Measurements from ENCODE around the gene PTPRH. TPM values are rescaled to one million over a fixed set of nuclear protein-coding genes. Genes with fewer than 3 reads are reported as not detected.
A peak's percentile ranks its signal among the peaks of the same experiment; 100 is the strongest.

Gene PTPRH
- total RNA-seq, 1 experiment from 2014 or later: 34.6 TPM

- Mint-ChIP-seq H3K9me3 (ENCODE audit: low read depth, unreplicated experiment) (no peaks in the 10 kb centered on the region), H3K4me3 (ENCODE audit: low read depth, unreplicated experiment) (no peak overlapping the region), H3K4me1 (ENCODE audit: low read depth, unreplicated experiment) (peaks cover 6% of the 10 kb centered on the region), H3K27me3 (ENCODE audit: unreplicated experiment) (peaks cover 34% of the 10 kb centered on the region), H3K27ac (ENCODE audit: unreplicated experiment) (no peak overlapping the region), H3K36me3 (ENCODE audit: insufficient read depth, unreplicated experiment) (no peaks in the 10 kb centered on the region)
- BruUV-seq (replicated peaks): no TSS peak
- DNase-seq: no peak
- intact Hi-C loops (cut with micrococcal nuclease; ENCODE audit: unreplicated experiment): no loop called here
- CTCF ChIA-PET: no interaction called here
- no peak for TF ChIP-seq CTCF (IDR thresholded peaks at IDR 0.05; ENCODE audit: unreplicated experiment)
Observed at GRCh38 chr19:55131421-55131820, 77.9 kb downstream of the PTPRH start.

Small RNA genes lying within 50 kb of the gene (microRNA-seq; reads per million reads assigned to microRNA genes)
- gene MIR6802: not detected
- gene MIR6803: 4.2 reads per million, percentile 9 among the genes with 10 or more reads in this experiment
- gene MIR6804: 9.5 reads per million, percentile 31 among the genes with 10 or more reads in this experiment

Other genes with a start within 250 kb of the PTPRH start
- 100 and 111 TPM in 2 replicates for gene NLRP2, start 243.1 kb downstream of the PTPRH start, total RNA-seq (2022)
- 1.3 and 1.9 TPM in 2 replicates for gene GP6, start 171.2 kb downstream of the PTPRH start, total RNA-seq (2022)
- 50.1 and 54.5 TPM in 2 replicates for gene RDH13, start 146.4 kb downstream of the PTPRH start, total RNA-seq (2022)
- 97.3 and 147 TPM in 2 replicates for gene EPS8L1, start 133.6 kb downstream of the PTPRH start, total RNA-seq (2022)
- gene PPP1R12C, start 91.9 kb downstream of the PTPRH start, total RNA-seq (2022): 140 and 151 TPM in 2 replicates
- gene TNNT1, start 60.3 kb downstream of the PTPRH start, total RNA-seq (2022): 48.8 and 53.7 TPM in 2 replicates
- 1.3 and 2.5 TPM in 2 replicates for gene TNNI3, start 51.8 kb downstream of the PTPRH start, total RNA-seq (2022)
- gene DNAAF3, start 42.9 kb downstream of the PTPRH start, total RNA-seq (2022): 10.3 and 13.1 TPM in 2 replicates
- 0.54 and 0.71 TPM in 2 replicates for gene SYT5, start 29.2 kb downstream of the PTPRH start, total RNA-seq (2022)
- gene TMEM86B, start 19.3 kb upstream of the PTPRH start, total RNA-seq (2022): 14.3 and 14.7 TPM in 2 replicates
- 126 and 132 TPM in 2 replicates for gene PPP6R1, start 49.5 kb upstream of the PTPRH start, total RNA-seq (2022)
- 72.0 and 72.8 TPM in 2 replicates for gene HSPBP1, start 70.6 kb upstream of the PTPRH start, total RNA-seq (2022)
- gene BRSK1, start 74.5 kb upstream of the PTPRH start, total RNA-seq (2022): 3.4 and 3.8 TPM in 2 replicates
- 0.73 TPM in 1 of 2 replicates, not detected in the other for gene TMEM150B, start 115.8 kb upstream of the PTPRH start, total RNA-seq (2022)
- 16.1 and 23.5 TPM in 2 replicates for gene KMT5C, start 130.4 kb upstream of the PTPRH start, total RNA-seq (2022)
- 1.4 and 3.4 TPM in 2 replicates for gene COX6B2, start 145.2 kb upstream of the PTPRH start, total RNA-seq (2022)
- not detected in 2 replicates for gene GARIN5B, start 153.8 kb upstream of the PTPRH start, total RNA-seq (2022)
- 0.97 and 1.3 TPM in 2 replicates for gene IL11, start 161.0 kb upstream of the PTPRH start, total RNA-seq (2022)
- gene TMEM190, start 167.3 kb upstream of the PTPRH start, total RNA-seq (2022): not detected in 2 replicates
- gene TMEM238, start 174.8 kb upstream of the PTPRH start, total RNA-seq (2022): 38.8 and 49.4 TPM in 2 replicates
- 1,462 and 1,520 TPM in 2 replicates for gene RPL28, start 176.4 kb upstream of the PTPRH start, total RNA-seq (2022)
- gene UBE2S, start 198.3 kb upstream of the PTPRH start, total RNA-seq (2022): 239 and 287 TPM in 2 replicates
- gene SHISA7, start 233.8 kb upstream of the PTPRH start, total RNA-seq (2022): not detected in 2 replicates

Measured in Calu3 (cell line).